ENCODE results near the gene GFOD2.

GRCh38 chr16:67651039-67651438 lies 68.1 kb downstream of the GFOD2 start:
- TF ChIP-seq POLR2A (IDR thresholded peaks at IDR 0.05; ENCODE audit: low read depth) = no peak
- TF ChIP-seq POLR2AphosphoS5 (IDR thresholded peaks at IDR 0.05) = no peak
